Measurements from ENCODE around the gene TFDP2. TPM values are rescaled to one million over a fixed set of nuclear protein-coding genes. Genes with fewer than 3 reads are reported as not detected.
"Not testable (repeated sequence)": the region's sequence is repeated elsewhere in the genome, so short reads cannot be mapped to it uniquely, and the experiment has no call there.

TFDP2 gene
- total RNA-seq, 4 donors from 2014 or later, result 30.5 to 75.9 (median 43.0) TPM

DNA sequence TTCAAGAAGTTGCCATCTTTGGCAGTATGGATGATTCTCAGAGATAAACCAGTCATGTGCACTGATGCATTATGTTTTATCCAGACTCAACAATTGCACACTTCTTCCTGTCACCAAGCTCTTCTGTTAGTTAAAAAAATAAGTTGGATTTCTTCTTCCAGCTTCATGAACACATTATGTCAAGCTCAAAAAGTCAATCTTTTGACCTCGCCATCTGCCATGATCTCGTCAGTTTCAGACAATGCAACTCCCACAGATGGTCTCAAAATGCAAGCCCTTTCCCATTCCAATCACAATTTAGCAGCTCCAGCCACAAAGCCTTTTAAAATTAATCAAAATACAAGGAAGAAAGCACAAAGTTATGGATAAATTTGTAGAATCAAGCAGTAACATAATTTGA, 42.8 kb downstream of the TFDP2 start:
- DNase-seq (ENCODE audit: low spot score) (no peak), ATAC-seq (ENCODE audit: low FRiP score) (no peak)
- TF ChIP-seq, protein P1, sequence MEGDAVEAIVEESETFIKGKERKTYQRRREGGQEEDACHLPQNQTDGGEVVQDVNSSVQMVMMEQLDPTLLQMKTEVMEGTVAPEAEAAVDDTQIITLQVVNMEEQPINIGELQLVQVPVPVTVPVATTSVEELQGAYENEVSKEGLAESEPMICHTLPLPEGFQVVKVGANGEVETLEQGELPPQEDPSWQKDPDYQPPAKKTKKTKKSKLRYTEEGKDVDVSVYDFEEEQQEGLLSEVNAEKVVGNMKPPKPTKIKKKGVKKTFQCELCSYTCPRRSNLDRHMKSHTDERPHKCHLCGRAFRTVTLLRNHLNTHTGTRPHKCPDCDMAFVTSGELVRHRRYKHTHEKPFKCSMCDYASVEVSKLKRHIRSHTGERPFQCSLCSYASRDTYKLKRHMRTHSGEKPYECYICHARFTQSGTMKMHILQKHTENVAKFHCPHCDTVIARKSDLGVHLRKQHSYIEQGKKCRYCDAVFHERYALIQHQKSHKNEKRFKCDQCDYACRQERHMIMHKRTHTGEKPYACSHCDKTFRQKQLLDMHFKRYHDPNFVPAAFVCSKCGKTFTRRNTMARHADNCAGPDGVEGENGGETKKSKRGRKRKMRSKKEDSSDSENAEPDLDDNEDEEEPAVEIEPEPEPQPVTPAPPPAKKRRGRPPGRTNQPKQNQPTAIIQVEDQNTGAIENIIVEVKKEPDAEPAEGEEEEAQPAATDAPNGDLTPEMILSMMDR (IDR thresholded peaks at IDR 0.05), result no peak

DNA sequence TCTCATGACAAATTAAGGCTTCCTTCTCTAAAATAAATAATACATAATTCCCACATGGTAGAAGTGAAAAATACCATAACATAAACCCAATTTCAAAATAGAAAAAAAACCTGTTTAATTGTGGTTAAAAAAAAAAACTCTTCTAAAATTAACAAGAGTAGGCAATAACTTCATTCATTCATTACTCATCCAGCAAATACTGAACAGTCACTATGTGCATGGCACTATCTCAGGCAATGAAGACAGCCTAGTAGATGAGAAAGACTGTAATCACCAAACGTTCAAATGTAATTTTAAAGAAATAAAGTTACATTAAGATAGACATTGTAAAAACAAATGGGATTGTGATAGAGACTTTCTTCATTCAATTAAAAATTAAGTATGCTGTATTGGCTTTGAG, 43.4 kb downstream of the TFDP2 start:
- TF ChIP-seq, protein P1 (IDR thresholded peaks at IDR 0.05), result no peak
- DNase-seq (ENCODE audit: low spot score) (no peak), ATAC-seq (ENCODE audit: low FRiP score) (no peak)

DNA sequence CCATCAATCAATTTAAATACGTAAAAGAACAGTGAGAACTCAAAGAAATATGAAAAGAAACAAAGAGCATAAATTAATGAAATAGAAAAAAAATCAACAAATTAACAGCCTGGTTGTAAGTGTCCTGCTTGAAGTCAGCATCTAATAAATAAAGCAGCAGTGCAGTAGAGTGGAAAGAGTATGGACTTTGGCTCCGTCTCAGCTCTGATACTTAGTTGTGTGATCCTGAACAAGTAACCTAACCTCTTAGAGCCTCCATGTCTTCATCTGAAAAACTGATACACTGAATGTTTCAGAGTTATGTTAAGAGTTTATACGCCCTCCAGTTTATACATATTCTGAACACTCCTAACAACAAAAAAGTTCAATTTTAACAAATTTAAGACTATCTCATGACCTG, 44.6 kb downstream of the TFDP2 start:
- TF ChIP-seq, protein P1 (IDR thresholded peaks at IDR 0.05), result no peak
- DNase-seq (ENCODE audit: low spot score) (no peak), ATAC-seq (ENCODE audit: low FRiP score) (no peak)

DNA sequence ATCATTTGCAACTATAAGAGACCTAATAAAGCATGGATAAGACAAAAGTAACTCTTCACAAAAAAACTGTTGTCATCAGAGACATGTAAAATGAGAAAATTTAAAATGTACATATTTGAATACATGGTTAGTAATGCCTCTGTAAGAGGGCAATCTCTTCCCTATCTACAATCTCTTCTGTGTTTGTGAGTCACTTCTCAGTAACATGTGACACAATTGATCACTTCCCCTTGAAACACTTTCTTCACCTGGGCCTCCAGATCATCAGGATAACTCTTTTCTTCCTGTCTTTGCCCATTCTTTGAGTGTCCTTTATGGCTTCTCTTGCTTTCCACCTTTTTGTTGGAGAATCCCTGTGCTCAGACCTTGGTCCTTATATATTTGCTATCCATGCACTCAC, 50.4 kb downstream of the TFDP2 start:
- ATAC-seq (ENCODE audit: low FRiP score) (no peak), DNase-seq (ENCODE audit: low spot score) (no peak)
- TF ChIP-seq, protein P1 (IDR thresholded peaks at IDR 0.05), result no peak

DNA sequence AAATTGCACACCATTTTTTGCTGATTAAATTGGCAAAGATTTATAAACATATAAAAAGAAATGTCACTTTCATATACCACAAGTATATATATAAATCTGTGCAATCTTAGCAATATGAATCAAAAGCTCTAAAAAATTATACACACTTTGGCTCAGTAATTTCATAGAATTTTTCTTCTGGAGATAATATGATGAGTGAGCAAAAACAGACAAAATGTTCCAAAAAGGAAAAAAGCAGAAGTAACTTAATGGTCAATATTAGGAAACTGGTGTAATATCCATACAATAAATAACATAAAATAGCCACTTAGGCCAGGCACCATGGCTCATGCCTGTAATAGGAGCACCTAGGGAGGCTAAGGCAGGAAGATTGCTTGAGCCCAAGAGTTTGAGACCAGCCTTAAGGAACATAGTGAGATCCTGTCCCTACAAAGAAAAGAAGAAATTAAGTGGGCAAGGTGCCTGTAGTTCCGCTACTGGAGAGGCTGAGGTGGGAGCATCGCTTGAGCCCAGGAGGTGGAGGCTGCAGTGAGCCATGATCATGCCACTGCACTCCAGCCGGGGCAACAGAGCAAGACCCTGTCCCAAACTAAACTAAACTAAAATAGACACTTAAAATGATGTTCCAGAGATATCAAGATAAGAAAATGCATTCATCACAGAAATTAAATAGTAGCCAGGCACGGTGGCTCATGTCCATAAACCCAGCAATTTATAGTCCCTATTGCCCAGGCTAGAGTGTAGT, 52.1 kb downstream of the TFDP2 start:
- DNase-seq (ENCODE audit: low spot score) (no peak), ATAC-seq (ENCODE audit: low FRiP score) (no peak)
- TF ChIP-seq, protein P1 (IDR thresholded peaks at IDR 0.05), result no peak

DNA sequence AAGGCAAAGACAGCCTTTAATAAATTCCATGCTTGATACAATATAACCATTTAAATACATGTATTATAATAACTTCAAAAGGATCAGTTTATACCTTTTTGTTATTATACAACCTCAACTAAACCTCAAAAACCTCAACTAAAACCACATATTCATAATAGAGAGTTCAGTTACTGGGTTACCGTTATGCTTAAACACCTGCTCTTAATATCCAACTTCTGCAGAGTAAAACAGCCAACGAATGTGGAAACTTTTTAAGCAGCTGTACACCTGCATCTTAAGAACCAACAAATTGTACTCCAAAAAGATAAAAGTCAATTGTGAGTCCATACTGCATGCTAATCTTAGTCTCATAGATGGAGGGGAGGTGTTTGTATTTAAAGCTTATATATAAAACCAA, 53.5 kb downstream of the TFDP2 start:
- DNase-seq (ENCODE audit: low spot score), result no peak
- TF ChIP-seq, protein P1 (IDR thresholded peaks at IDR 0.05), result no peak
- no peak for ATAC-seq (ENCODE audit: low FRiP score)

DNA sequence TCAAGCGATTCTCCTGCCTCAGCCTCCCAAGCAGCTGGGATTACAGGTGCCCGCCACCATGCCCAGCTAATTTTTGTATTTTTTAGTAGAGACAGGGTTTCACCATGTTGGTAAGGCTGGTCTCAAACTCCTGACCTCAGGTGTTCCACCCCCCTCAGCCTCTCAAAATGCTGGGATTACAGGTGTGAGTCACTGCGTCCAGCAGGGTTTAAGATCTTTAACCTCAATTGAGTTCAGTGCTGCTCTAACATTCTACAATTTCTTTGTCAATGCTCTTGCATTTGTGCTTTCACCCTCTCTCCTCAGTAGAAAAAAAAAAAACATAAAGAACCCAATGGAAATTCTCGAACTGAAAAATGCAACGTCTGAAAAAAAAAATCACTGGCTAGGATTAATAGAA, 60.4 kb downstream of the TFDP2 start:
- not testable (repeated sequence) for DNase-seq (ENCODE audit: low spot score)

More for the DNA sequence above, 60.4 kb downstream of the TFDP2 start:
- ATAC-seq (ENCODE audit: low FRiP score), result not testable (repeated sequence)
